ENCODE measurements around the gene POP4.

Gene POP4

DNA sequence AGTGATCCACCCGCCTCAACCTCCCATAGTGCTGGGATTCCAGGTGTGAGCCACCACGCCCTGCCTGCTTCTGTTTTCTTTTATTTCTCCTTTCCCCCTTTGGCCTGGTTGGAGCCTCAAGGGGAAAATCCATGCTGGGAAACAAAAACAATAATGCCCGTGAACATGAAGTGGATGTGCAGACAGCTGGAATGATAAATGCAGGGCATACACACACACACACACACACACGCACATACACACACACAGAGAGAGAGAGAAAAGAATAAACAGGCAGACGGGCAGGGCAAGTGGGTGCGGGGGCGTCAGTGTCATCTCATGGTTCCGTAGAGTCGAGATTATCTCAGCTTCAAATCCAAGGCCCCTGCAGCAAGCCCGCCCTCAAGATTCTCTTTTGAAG lies 54.8 kb downstream of the POP4 start:
- DNase-seq (ENCODE audit: low read depth in 1 of 2, low spot score in 1 of 2) = peak in 1 of 2 donors; percentile 45

DNA sequence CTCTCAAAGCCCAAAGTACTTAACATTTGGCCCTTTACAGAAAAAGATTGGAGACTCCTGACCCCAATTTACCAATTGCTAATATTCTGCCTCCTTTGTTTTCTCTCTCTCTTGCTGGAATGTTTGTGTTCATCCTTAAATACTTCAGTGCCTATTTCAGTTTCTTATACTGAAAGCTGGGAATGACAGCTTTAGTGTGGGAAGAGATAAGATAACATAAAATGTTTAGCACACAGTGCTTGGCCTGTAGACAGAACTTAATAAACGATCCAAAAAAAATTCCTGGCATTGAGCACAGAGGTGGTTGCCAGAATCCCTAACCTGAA lies 56.2 kb downstream of the POP4 start:
- DNase-seq (ENCODE audit: low read depth in 1 of 2, low spot score in 1 of 2) = no peak

DNA sequence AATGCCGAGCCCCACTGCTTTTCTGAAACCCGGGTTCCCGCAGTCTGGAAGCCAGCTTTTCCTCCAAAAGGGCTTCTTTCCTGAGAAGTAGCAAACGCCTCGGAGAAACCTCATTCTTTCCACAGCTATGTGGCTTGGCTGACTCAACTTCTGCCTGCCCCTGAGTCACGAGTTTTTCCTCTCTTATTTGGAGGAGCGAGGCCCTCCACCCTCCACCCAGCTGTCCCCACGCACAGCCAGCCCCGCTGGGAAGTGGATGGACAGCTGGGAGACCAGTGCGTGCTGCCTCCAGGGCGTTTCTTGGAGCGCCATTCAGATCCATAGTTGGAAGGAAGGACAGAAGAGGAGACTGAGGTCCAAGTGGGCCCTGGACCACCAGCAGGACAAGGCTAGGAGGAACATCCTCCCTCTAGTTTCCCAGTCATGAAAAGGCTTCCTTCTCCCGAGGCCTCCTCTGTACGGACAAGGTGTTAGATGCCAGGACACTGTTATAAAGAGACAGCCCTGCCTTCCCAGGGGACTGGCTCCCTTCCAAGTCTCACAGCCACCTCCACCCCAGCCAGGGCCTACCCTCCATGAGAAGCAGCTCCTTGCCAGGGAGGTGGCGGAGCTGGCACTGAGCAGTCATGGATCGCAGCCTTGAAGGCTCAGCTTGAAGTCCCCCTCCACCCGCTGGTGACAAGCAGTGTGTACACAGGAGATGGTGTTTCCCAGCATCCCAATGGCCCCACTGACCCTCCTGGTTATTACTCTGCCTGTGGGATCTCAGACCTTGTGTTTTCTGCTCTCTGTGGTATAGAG lies 56.7 kb downstream of the POP4 start:
- DNase-seq (ENCODE audit: low read depth in 1 of 2, low spot score in 1 of 2) = no peak

DNA sequence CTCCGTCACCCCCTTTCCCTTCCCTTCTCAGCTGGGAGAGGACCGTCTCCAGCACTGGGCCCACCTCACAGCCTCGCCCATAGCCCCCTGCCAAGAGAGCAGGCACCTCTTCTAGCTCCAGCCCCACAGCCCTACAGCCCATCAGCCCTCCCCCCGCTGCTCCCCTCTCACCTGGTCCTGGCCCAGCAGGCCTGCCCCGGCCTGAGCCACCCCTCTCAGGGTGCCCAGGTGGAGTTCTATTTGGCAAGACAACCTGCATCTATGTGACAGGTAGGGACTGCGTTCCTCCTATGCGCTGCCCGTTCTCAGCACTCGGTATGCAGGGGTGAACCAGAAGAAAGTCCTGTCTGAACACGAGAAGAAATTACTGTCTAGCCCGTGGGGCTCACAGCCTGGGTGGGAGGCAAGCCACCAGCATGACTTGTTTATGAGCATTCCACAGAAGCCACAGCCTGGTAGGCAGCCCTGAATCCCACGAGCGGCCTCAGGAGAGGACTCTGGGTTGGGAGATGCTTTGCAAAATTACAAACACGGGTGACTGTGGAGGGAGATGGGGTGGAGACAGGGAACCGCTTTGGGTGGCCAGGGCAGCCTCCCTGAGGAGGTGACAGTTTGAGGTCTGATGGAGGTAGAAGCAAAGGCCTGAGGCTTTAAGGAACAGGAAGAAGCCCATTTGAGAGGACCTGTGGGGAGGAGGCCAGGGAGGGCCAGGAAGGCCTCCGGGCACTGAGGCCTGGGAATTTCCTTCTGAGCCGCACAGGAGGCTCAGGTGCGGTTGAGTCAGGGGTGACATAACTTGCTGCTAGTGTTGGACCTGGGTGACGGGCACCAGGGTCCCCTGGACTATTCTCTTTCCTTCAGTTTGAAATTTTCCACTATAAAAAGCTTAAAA lies 58.0 kb downstream of the POP4 start:
- DNase-seq (ENCODE audit: low read depth in 1 of 2, low spot score in 1 of 2) = no peak

DNA sequence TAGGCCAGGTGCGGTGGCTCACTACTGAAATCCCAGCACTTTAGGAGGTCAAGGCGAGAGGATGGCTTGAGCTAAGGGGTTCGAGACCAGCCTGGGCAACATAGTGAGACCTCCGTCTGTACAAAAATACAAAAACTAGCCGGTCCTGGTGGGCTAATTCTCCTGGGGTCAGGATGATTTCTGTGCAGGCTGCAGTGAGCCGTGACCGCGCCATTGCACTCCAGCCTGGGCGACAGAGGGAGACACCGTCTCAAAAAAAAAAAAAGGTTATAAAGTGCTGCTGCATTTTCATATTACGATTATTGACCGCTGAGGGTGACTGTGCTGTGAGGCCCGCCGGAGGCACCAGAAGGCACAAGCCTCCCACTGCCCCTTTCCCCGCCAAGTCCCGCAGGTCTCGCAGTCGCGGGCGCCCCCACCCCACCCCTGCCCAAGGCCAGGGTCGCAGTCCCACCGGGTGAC lies 58.7 kb downstream of the POP4 start:
- DNase-seq (ENCODE audit: low read depth in 1 of 2, low spot score in 1 of 2) = no peak

DNA sequence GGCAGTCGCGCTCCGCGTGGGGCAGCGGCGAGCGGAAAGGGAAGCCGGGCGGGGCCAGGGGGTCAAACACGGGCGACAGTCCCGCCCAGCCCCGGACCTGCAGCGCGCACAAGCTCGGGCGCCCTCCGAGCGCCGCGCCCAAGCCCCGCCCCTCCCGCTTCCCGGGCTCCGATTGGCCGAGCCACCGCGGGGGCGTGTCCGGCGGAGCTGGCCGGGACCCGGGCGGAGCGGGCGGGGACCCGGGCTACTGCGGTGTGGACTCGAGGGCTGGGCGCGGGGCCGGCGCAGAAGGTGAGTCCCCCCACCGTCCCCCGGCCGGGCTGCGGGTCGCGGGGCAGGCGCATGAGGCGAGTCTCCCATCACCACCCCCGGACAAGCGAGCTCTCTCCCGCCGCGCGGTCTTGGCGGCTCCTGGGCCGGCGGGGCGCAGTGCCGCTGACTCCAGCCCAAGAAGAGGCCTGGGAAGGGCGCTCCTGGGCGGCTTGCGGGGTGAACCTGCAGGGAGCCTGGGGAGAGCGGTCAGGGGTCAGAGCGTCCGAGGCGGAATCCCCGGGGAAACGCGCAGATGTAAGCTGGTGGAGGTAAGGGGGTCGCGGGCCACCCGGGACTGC lies 59.2 kb downstream of the POP4 start, which contains the start of gene PLEKHF1:
TSS of gene PLEKHF1 (plus strand) at position 247 of the 611 bp plus-strand sequence. CDS start 8,379 bp downstream, outside the sequence.
- DNase-seq (ENCODE audit: low read depth in 1 of 2, low spot score in 1 of 2) = peak; percentile 73 to 85

DNA sequence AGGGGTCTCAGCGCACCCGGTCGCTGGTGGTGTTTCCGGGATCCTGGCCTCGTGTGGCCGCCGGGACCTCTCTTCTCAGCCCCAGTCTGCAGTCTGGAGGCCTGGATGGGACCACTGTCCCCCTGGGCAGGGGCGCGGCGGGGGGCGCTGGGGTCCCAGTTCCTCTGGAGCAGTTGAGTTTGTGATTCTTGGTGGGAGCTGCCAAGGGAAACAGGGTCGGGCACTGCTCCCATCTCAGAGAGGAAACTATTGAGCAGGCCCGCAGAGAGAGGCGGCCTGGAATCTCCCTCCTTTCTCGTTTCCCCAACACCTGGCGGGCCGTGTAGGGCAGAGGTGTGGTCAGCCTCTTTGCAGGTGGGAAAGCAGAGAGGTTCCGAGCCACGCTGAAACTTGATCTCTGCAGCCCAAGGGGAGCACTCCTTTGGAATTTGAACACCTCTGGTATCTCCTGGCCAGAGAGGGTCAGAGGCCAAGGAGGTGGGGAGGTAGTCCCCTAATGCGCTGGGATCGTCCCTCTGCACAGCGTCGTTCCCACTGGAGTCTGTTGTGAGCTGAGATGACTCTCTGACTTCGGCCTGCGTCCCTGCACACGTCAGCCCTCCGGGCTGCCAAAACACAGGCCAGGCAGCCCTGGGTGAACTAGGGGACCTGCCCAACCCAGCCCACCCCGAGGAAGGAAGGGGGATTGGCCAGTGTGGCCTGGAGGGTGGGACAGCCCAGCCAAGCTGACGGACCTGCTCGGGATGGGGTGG lies 59.9 kb downstream of the POP4 start:
- no peak for DNase-seq (ENCODE audit: low read depth in 1 of 2, low spot score in 1 of 2)
